HG02943 (cell line): ENCODE data around the gene SOX6.

Experiments
- ATAC-seq: cut with Tn5 transposase; IDR thresholded peaks from one replicate; pipeline ENCODE4 v1.9.1; 2021; ENCODE audit warnings: mild to moderate bottlenecking, low read depth, moderate library complexity; ENCODE audit not compliant: unreplicated experiment

Gene SOX6

GRCh38 chr11:16322190-16322589 lies 34.2 kb downstream of the SOX6 start:
- ATAC-seq: no peak

GRCh38 chr11:16321148-16321547 lies 35.2 kb downstream of the SOX6 start:
- no peak for ATAC-seq

DNA sequence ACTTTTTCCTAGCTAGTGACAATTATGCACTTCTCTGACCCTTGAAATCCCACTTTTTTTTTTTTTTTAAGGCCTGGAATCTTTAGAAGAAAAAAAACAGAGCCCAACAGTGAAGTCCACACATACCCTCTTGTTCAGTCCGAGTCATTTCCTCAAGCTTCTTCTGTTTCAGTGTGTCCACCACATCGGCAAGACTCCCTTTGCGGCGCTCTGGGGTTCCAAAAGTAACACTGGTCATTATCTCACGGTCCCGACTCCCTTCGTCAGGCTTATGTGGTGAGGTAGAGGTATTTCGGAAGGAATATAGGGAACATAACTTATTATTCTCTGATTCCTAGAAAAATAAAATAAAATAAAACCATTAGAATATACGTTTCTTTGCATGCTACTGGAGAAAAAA lies 38.0 kb downstream of the SOX6 start:
- ATAC-seq: no peak

DNA sequence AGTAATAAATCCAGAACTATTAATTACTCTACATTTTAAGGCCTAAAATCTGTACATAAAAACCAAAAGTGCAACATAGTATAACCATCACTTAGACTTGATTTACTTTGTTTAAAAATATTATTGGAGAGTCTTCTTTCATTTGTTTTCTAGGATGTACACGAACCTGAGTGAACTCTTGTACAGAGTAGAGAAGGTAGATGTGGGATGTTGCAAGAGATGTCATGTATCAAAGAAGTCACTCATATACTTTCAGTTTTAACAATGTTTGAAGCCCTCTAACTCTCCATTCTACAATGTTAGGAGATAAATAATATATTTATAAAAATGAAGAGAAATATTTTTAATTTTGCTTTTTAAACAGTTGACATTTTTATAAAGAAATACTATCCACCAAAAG lies 38.6 kb downstream of the SOX6 start:
- ATAC-seq: no peak

- ATAC-seq: no peak
These were observed 42.5 kb downstream of the SOX6 start for GRCh38 chr11:16313846-16314245.

DNA sequence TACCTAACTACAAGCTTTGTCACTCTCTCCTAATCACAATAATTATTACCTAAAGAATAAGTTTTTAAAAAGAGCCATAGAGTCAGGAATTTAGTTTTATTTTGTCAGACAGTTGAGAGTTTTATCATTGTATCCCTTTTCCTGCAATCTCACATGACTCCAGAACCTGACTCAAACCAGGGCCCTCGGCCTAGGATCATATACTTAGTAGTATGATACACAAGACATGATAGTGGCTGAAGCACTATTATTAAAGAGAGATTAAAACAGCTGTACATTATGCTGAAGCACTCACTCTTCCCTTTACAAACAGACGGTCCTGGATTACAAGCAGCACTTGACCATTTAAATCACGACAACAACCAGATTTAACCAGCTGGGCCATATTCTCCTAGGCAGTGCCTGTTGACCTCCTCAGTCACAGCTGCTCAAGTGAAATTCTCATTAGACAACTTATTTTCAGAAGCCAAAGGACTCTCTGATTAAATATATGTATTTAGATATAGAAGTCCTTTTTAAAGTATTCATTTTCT lies 44.0 kb downstream of the SOX6 start:
- ATAC-seq: no peak

DNA sequence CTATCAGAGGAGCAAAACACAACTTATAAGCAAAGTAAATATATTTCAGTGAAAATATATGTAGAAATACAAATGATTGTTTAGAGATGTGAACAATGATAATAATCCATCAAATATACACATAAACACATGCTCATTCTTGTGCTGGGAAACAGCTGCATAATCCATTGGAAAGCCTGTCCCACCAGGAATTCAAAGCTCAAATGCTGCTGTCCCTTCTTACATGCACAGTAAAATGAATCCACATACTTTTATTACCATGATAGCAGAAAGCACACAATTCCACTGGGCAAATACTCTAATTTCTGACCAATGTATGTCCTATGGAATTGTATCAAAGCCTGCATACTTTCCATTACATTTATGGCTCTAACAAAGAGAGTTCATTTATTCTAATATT lies 44.5 kb downstream of the SOX6 start:
- no peak for ATAC-seq

DNA sequence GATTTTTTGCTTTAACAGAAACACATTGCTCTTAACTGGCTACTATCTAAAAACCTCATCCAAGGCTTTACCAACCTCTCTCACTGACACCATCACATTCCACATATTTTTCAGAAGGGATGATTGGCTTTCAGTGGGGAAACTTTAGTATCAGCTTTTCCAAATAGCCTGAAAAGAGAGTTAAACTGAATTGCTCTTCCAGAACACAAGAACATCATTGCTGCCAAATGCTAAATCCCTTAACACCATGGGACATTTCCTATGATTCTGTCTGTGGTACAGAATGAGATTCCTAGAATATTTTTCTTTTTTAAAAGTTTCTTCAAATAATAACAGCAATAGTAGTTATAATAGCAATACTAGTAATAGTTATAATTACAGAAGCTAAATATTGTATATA lies 45.4 kb downstream of the SOX6 start:
- ATAC-seq: no peak

GRCh38 chr11:16309226-16309625 lies 47.1 kb downstream of the SOX6 start:
- ATAC-seq: no peak

DNA sequence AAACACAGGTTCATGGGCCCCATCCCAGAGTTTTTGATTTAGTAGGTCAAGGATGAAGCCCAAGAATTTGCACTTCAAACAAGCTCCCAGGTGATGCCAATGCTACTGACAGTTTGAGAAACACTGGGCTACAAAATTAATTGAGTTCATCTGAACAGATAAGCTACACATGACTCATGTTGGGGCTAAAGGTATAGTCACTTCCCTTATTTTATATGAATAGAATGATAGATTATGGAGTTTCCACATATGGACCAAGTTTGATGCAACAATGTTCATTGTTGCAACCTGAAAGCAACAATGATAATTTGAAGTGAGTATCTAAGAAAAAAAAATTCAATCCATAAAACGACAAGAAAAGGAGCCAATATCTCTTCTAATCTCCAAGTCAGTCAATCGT lies 54.9 kb downstream of the SOX6 start:
- no peak for ATAC-seq

- no peak for ATAC-seq
These were observed 56.2 kb downstream of the SOX6 start for GRCh38 chr11:16299884-16300782.

GRCh38 chr11:16299390-16299789 lies 57.0 kb downstream of the SOX6 start:
- ATAC-seq: no peak

- no peak for ATAC-seq
These were observed 59.0 kb downstream of the SOX6 start for GRCh38 chr11:16297332-16297731.

DNA sequence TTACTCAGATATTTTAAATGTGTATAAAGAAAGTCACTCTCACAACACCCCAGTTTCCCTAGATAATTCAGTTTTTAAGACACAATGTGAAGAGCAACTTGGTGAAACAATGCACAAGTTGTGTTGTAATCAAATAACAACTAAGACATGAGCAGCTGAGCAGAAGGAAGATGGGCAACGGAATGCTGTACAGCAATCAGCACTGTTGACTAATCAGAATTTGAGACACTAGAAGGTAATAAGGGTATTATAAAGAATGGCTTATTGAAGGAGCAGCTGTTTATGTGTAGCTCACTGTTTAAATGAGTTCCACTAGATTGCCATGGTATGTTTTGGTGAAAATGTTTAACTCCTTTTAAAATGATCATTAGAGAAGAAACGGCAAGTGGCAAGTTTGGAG lies 60.1 kb downstream of the SOX6 start:
- no peak for ATAC-seq

- ATAC-seq: no peak
These were observed 60.8 kb downstream of the SOX6 start for GRCh38 chr11:16295592-16295991.

DNA sequence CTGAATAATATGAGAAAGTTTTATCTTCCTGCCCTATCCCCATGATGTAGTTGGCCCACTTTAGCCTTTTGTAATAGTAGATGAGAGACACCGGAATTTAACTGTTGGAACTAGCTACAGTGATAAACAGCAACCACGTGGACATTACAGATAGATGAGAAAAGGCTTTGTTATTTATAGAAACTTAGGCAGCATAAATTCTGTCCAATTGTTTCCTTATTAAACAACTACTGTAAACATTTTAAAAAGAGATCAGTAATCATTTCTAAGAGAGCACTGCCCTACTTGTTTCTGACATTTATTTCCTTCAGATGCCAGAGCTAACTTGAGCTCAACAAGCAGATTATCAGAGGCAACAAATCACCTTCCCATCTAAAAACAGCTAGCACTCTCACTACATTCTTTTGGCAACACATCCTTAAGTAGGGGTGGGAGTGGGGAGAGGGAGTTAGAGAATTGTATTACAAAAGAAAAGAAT lies 63.1 kb downstream of the SOX6 start:
- ATAC-seq: no peak

- ATAC-seq: no peak
These were observed 64.0 kb downstream of the SOX6 start for GRCh38 chr11:16292167-16292859.

DNA sequence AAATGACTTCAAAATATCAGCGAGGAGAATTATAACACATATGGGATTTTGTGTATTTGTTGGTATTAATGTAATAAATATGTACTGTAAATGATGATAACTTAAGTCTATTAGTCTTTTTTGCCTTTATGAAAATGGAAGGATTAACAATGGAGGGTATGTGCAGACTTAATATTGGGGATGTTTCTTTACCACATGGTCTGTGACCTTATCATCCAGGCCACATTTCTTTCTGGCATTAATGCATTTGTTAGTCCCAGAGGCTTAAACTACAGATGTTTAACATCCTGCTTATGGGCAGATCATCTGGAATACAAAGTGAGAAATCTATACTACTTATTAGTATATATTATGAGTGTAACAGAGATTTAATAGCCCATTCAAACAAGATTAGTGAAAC lies 64.6 kb downstream of the SOX6 start:
- ATAC-seq: no peak

- ATAC-seq: no peak
These were observed 66.8 kb downstream of the SOX6 start for GRCh38 chr11:16289541-16289940.

DNA sequence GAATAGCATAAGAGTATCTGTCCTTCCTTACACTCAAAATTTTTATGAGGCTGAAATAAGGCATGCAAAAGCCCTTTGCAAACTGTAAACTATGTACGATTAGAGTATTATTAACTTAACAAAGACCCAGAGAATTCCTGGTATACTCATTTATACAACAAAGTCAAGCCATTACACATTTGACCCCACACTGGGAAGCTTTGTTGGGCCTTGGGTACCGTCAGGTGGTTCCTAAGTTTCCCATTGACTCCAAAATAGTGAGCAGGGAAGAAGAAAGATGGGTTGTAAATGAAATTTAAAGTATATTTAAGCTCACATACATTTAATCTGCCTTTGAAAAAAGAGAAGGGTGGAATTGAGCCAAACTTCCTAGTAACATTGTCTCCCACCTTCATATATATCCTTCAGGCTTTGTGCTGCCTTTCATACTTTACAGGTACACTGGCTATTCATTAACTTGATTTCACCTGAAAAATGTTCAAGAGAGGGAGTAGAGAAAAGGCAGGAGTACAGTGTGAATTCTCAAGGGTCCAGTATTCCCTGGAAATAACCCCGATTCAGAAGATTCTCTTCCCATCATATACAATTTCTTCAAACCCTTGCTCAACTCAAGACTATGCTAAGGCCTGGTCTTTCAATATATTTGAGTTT lies 68.6 kb downstream of the SOX6 start:
- no peak for ATAC-seq

DNA sequence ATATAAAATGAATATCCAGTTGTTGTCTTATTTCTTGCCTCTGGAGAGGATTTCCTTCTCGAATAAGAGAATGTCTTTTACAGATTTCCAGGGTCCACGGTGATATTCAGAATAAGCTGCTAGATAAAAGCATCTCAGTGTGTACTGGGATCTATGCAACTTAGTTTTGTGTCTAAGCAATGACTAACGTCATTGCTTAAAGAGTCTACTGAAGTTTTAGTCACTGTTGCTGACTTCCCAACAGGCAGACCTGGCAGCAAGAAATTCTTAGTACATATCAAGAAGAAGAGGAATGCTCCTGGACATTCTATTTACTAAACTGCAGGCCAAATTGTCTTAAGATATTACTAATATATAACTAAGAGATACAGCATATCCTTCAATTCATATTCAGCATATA lies 70.3 kb downstream of the SOX6 start:
- ATAC-seq: no peak
